Measurements from ENCODE around the gene NSD2. TPM values are rescaled to one million over a fixed set of nuclear protein-coding genes. Genes with fewer than 3 reads are reported as not detected.

The NSD2 gene
- total RNA-seq, 6 experiments from 2014 or later: 65.2 to 121 (median 109) TPM

DNA sequence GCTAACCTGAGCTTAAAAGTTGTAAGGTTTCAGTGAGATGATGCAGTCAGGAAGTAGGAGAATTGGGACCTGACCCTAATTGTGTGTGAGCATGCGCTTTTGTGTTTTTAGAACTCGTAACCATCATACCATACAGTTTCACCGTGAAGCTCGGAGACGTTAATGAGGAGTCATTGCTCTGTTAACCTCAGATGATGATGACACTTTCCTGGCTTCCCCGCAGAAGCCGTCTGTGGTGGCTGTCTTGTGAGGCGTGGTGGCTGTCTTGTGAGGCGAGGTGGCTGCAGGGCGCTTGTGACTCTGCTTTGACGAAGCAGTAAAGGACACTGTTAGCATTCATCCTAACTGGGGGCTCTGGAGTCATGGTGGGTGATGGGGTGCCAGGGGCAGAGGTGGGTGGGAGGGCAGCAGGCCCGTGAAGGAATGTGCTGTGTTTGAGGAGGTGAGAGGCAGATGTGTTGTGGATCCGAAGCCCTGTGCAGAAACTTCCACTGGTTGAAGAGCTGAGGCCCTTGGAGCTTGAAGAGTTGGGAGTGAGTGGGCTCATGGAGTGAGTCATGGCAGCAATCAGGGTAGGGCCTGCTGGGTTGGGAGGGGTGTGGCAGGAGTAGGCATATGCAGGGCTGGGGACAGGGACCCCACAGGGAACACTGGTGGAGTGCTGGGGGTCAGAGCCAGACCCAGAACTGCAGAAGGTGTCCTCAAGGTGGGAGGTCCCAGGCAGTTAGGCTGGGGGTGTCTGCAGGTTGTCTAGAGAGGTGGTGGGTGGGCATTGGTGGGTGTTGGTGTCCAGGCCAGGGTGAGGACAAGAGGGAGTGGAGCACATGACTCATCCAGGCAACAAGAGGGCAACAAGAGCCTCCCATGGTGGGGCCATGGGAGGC, 57.4 kb downstream of the NSD2 start:
- H3K4me1 Mint-ChIP-seq (ENCODE audit: low read depth): peaks cover 17% of the 10 kb centered on the region
- peak overlapping the region; percentile 59 for H3K27ac Mint-ChIP-seq
- H3K9me3 Mint-ChIP-seq: no peaks in the 10 kb centered on the region
- DNase-seq: no peak
- H3K27me3 Mint-ChIP-seq (ENCODE audit: insufficient read depth): no peaks in the 10 kb centered on the region
- H3K4me3 Mint-ChIP-seq: no peak overlapping the region
- TF ChIP-seq, protein P1, sequence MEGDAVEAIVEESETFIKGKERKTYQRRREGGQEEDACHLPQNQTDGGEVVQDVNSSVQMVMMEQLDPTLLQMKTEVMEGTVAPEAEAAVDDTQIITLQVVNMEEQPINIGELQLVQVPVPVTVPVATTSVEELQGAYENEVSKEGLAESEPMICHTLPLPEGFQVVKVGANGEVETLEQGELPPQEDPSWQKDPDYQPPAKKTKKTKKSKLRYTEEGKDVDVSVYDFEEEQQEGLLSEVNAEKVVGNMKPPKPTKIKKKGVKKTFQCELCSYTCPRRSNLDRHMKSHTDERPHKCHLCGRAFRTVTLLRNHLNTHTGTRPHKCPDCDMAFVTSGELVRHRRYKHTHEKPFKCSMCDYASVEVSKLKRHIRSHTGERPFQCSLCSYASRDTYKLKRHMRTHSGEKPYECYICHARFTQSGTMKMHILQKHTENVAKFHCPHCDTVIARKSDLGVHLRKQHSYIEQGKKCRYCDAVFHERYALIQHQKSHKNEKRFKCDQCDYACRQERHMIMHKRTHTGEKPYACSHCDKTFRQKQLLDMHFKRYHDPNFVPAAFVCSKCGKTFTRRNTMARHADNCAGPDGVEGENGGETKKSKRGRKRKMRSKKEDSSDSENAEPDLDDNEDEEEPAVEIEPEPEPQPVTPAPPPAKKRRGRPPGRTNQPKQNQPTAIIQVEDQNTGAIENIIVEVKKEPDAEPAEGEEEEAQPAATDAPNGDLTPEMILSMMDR (IDR thresholded peaks at IDR 0.05): no peak
- H3K36me3 Mint-ChIP-seq (ENCODE audit: low read depth): peaks cover 23% of the 10 kb centered on the region

DNA sequence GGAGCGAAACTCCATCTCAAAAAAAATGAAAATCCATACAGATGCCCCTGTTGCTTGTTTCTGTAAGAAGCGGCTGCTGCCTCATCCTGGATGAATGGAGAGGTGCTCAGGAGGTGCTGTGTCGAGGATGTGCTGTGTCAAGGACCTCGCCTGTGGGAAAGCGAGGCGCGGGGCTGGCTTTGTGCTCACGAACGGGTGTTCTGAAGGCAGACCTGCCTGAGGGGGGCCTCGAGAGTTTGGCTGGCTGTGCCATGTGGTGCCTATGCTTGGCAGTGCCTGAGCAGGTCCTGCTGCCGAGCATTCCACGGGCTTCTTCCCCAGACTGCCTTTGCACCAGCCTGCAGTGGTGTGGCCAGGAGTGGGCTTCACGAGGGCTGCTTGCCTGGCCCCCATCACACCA, 61.5 kb downstream of the NSD2 start:
- TF ChIP-seq, protein P1 (IDR thresholded peaks at IDR 0.05): no peak
- Mint-ChIP-seq H3K27me3 (ENCODE audit: insufficient read depth) (no peaks in the 10 kb centered on the region), H3K9me3 (no peaks in the 10 kb centered on the region), H3K36me3 (ENCODE audit: low read depth) (peaks cover 29% of the 10 kb centered on the region), H3K4me3 (no peak overlapping the region), H3K27ac (no peak overlapping the region), H3K4me1 (ENCODE audit: low read depth) (peaks cover 16% of the 10 kb centered on the region)
- no peak for DNase-seq

DNA sequence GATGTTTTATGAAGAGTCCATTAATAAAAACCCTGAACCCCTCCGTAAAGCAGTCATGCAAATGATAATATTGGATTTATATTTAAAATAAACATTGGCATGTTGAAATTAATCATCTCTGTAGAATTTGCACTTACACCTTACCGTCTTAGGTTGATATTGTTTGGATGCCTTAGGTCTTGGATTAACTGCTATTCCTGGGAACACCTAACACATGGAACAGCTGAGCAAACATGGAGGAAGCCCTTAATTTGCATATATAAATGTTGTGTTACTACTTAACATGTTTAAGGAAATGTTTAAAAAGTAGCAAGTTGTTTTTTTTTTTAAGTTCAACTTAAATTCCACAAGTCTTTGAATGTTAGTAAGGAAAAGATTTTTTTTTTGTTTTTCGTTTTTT, 62.5 kb downstream of the NSD2 start:
- peaks cover 12% of the 10 kb centered on the region for H3K4me1 Mint-ChIP-seq (ENCODE audit: low read depth)
- H3K4me3 Mint-ChIP-seq: no peak overlapping the region
- no peak overlapping the region for H3K27ac Mint-ChIP-seq
- H3K9me3 Mint-ChIP-seq: no peaks in the 10 kb centered on the region
- DNase-seq: no peak
- peaks cover 24% of the 10 kb centered on the region for H3K36me3 Mint-ChIP-seq (ENCODE audit: low read depth)
- TF ChIP-seq, protein P1 (IDR thresholded peaks at IDR 0.05): no peak
- H3K27me3 Mint-ChIP-seq (ENCODE audit: insufficient read depth): no peaks in the 10 kb centered on the region

DNA sequence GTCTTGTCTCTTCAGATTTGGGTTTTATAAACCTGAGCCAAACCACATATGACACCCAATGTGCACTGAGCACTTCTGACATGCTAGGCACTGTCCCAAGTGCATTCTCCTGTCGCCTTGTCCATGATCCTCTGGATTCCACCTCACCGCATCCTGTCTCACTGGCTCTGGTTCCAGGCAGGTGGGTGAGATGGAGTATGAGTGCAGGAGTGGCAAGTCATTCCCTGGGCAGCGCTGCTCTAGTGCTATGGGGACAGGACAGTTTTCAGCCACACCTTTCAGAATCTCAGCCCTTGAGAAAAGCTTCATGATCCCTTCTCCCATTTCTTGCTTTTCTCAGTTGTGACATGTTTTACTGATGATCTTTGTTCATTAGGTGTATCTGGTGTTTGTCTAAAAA, 66.4 kb downstream of the NSD2 start:
- Mint-ChIP-seq H3K27ac (peak overlapping the region; percentile 43; the same call in 1 of the 2 replicates), H3K36me3 (ENCODE audit: low read depth) (peaks cover 23% of the 10 kb centered on the region), H3K27me3 (ENCODE audit: insufficient read depth) (no peaks in the 10 kb centered on the region; the same call in 1 of the 2 replicates), H3K4me3 (no peak overlapping the region), H3K9me3 (no peaks in the 10 kb centered on the region), H3K4me1 (ENCODE audit: low read depth) (peaks cover 36% of the 10 kb centered on the region)
- no peak for DNase-seq
- TF ChIP-seq, protein P1 (IDR thresholded peaks at IDR 0.05): no peak

DNA sequence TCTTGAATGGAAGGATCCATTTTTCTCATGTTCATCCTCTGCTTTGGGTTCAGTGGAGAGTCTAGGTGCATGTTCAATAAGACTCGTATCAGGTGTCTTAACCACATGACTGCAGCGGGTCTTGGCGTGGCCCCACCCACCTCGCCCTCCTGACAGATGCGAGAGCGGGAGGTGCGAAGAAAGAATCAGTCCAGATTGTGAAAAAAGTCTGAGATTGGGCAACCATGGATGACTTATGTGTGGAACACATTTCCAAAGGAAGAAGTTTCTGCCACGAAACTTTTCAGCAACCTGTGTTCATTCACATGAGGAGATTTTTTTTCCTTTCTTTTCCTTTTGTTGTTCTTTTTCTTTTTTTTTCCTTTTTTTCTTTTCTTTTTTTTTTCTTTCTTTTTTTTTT, 66.8 kb downstream of the NSD2 start:
- Mint-ChIP-seq H3K27me3 (ENCODE audit: insufficient read depth) (no peaks in the 10 kb centered on the region; the same call in 1 of the 2 replicates), H3K9me3 (no peaks in the 10 kb centered on the region), H3K27ac (peak overlapping the region; percentile 43; the same call in 1 of the 2 replicates), H3K36me3 (ENCODE audit: low read depth) (peaks cover 28% of the 10 kb centered on the region), H3K4me3 (no peak overlapping the region), H3K4me1 (ENCODE audit: low read depth) (peaks cover 36% of the 10 kb centered on the region)
- TF ChIP-seq, protein P1 (IDR thresholded peaks at IDR 0.05): no peak
- no peak for DNase-seq

All from HFFc6 (cell line).